Measurements from ENCODE around the gene SUSD3. TPM values are rescaled to one million over a fixed set of nuclear protein-coding genes. Genes with fewer than 3 reads are reported as not detected.
A peak's percentile ranks its signal among the peaks of the same experiment; 100 is the strongest.

The SUSD3 gene
- polyA plus RNA-seq, 3 donors = 10.5 to 24.6 (median 15.7) TPM

DNA sequence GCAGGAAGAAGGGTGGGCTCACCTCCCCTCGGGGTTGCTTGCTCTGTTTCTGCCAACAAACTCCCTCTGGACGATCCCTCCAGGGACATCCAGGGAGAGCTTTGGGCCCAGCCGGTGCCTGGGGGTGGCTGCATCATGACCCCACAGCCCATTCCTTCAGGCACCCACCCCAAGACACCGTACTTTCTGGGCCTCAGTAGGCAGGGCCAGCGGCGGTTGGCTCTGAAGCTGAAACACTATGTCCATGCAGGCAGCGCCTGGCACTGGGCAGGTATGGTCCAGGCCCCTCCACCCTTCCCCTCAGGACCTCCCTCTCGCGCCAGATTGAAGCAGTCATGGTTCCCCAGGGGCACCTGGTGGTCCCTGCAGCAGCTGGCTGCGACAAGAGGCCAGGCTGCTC is 18.5 kb upstream of the SUSD3 start:
- Mint-ChIP-seq H3K36me3 (peaks cover 19 to 26% of the 10 kb centered on the region in 2 donors), H3K4me3 (no peak overlapping the region), H3K9me3 (no peaks in the 10 kb centered on the region), H3K27me3 (ENCODE audit: low read depth in 3 of 3) (no peaks in the 10 kb centered on the region), H3K27ac (no peak overlapping the region), H3K4me1 (peaks cover 92% of the 10 kb centered on the region)
- Histone ChIP-seq H3K4me3 (replicated peaks in 1 of 3; ENCODE audit: low read depth in 2 of 3, low read length in 3 of 3) (no peak overlapping the region), H3K9me3 (replicated peaks in 1 of 2; ENCODE audit: control insufficient read depth in 1 of 2, insufficient read depth in 1 of 2, low read length in 2 of 2) (peaks cover 0 to 3% of the 10 kb centered on the region in 2 donors), H3K79me2 (ENCODE audit: insufficient read depth, low read length) (peaks cover 8% of the 10 kb centered on the region), H3K4me1 (ENCODE audit: control insufficient read depth in 1 of 2, insufficient read depth in 2 of 2, low read length in 2 of 2) (peaks cover 87 to 98% of the 10 kb centered on the region in 2 donors), H4K20me1 (ENCODE audit: insufficient read depth, low read length) (peaks cover 16% of the 10 kb centered on the region), H3K27me3 (ENCODE audit: control insufficient read depth in 2 of 2, insufficient read depth in 2 of 2, low read length in 2 of 2) (no peaks in the 10 kb centered on the region), H3K36me3 (replicated peaks in 1 of 2; ENCODE audit: control insufficient read depth in 1 of 2, insufficient read depth in 2 of 2, low read length in 2 of 2) (peaks cover 17 to 21% of the 10 kb centered on the region in 2 donors), H3K27ac (ENCODE audit: low read depth in 1 of 2, low read length in 2 of 2) (no peak overlapping the region), H2AFZ (ENCODE audit: insufficient read depth, low read depth, low read length, poor library complexity, severe bottlenecking) (no peak overlapping the region), H3K9ac (ENCODE audit: insufficient read depth, low read length, poor library complexity, severe bottlenecking) (no peak overlapping the region), H3K4me2 (replicated peaks; ENCODE audit: extremely low read depth, low read length, poor library complexity, severe bottlenecking) (no peak overlapping the region)
- TF ChIP-seq CTCF (IDR thresholded peaks at IDR 0.05) = no peak
- 85% methylated on average over 2 of the region's 10 CpGs for WGBS (ENCODE audit: insufficient coverage)
- DNase-seq = no peak
- intact Hi-C loops (cut with micrococcal nuclease) = loop anchor here in 1 of 2 donors (5.0 kb wide), 1 partner anchor 52 kb away; no protein-coding TSS in a partner anchor

DNA sequence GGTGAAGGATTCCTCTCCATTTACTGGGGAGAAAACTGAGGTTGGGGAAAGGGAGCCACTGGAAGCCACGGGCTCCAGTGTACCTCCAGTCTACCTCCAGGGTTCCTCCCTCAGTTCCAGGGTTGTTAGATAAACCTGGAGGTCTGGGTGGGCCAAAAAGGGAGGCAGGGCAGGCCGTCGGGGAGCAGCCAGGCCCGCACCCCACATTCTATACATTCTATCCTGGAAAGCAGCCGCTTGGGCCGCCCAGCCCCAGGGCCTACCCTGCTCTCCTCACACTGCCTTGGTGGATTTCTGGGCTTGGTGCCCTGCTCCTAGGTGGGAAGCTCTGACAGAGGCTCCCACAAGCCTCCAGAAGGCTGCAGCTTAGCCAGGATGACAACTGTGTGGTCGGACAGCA is 18.1 kb upstream of the SUSD3 start:
- no peak overlapping the region for H3K4me3 Mint-ChIP-seq

More for the DNA sequence above, 18.1 kb upstream of the SUSD3 start:
- no peak overlapping the region for H3K9ac ChIP-seq (ENCODE audit: insufficient read depth, low read length, poor library complexity, severe bottlenecking)
- TF ChIP-seq CTCF (IDR thresholded peaks at IDR 0.05) = no peak
- H3K79me2 ChIP-seq (ENCODE audit: insufficient read depth, low read length) = peaks cover 8% of the 10 kb centered on the region
- H3K9me3 ChIP-seq (replicated peaks in 1 of 2; ENCODE audit: control insufficient read depth in 1 of 2, insufficient read depth in 1 of 2, low read length in 2 of 2) = peaks cover 0 to 3% of the 10 kb centered on the region in 2 donors
- DNase-seq = no peak
- H3K4me1 ChIP-seq (ENCODE audit: control insufficient read depth in 1 of 2, insufficient read depth in 2 of 2, low read length in 2 of 2) = peaks cover 89 to 98% of the 10 kb centered on the region in 2 donors
- no peak overlapping the region for H2AFZ ChIP-seq (ENCODE audit: insufficient read depth, low read depth, low read length, poor library complexity, severe bottlenecking)
- Mint-ChIP-seq H3K27ac (peak overlapping the region in 2 of 7 donors; percentile 41 to 62), H3K4me1 (peaks cover 93% of the 10 kb centered on the region), H3K9me3 (no peaks in the 10 kb centered on the region), H3K36me3 (peaks cover 15 to 21% of the 10 kb centered on the region in 2 donors), H3K27me3 (ENCODE audit: low read depth in 3 of 3) (no peaks in the 10 kb centered on the region)
- H4K20me1 ChIP-seq (ENCODE audit: insufficient read depth, low read length) = peaks cover 13% of the 10 kb centered on the region
- peaks cover 13 to 16% of the 10 kb centered on the region in 2 donors for H3K36me3 ChIP-seq (replicated peaks in 1 of 2; ENCODE audit: control insufficient read depth in 1 of 2, insufficient read depth in 2 of 2, low read length in 2 of 2)
- H3K4me3 ChIP-seq (replicated peaks in 1 of 3; ENCODE audit: low read depth in 2 of 3, low read length in 3 of 3) = no peak overlapping the region
- H3K27ac ChIP-seq (ENCODE audit: low read depth in 1 of 2, low read length in 2 of 2) = no peak overlapping the region
- no peaks in the 10 kb centered on the region for H3K27me3 ChIP-seq (ENCODE audit: control insufficient read depth in 2 of 2, insufficient read depth in 2 of 2, low read length in 2 of 2)
- H3K4me2 ChIP-seq (replicated peaks; ENCODE audit: extremely low read depth, low read length, poor library complexity, severe bottlenecking) = no peak overlapping the region
- 95% methylated on average over 3 of the region's 7 CpGs for WGBS (ENCODE audit: insufficient coverage)
- intact Hi-C loops (cut with micrococcal nuclease) = no loop called here
